ENCODE results near the gene USP53.

The USP53 gene

DNA sequence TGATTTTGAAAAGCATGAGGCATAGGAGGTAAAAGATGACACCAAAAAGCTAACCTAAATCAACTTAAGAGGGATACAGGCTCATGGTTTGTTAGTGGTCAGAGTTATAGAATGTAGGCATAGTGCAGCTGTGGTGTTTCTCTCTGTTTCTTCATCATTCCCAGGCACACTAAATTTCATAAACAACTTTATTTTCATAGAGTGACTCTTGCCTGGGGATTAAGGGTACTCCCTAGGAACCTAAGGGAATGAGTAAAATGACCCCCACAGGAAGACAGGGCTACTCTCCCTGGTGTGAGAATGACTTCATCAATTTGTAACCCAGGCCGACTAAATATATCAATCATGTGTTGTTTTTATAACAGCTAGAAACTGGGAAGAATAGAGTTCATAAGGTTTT lies 98.3 kb downstream of the USP53 start:
- no peak for TF ChIP-seq CTCF (IDR thresholded peaks at IDR 0.05)
- Histone ChIP-seq H3K27ac (no peak overlapping the region), H3K9me3 (no peaks in the 10 kb centered on the region), H3K27me3 (no peaks in the 10 kb centered on the region), H3K4me1 (ENCODE audit: control insufficient read depth in 1 of 2, insufficient read depth in 1 of 2, low read depth in 1 of 2, low read length in 1 of 2) (peaks cover 8 to 23% of the 10 kb centered on the region in 2 experiments), H3K36me3 (no peaks in the 10 kb centered on the region), H3K4me3 (ENCODE audit: low read depth in 1 of 2, low read length in 1 of 2) (no peak overlapping the region)

- Histone ChIP-seq H3K4me3 (ENCODE audit: low read depth in 1 of 2, low read length in 1 of 2) (no peak overlapping the region), H3K9me3 (no peaks in the 10 kb centered on the region), H3K27ac (no peak overlapping the region), H3K27me3 (no peaks in the 10 kb centered on the region), H3K4me1 (ENCODE audit: control insufficient read depth in 1 of 2, insufficient read depth in 1 of 2, low read depth in 1 of 2, low read length in 1 of 2) (peaks cover 8 to 23% of the 10 kb centered on the region in 2 experiments), H3K36me3 (no peaks in the 10 kb centered on the region)
- no peak for TF ChIP-seq CTCF (IDR thresholded peaks at IDR 0.05)
Measured at GRCh38 chr4:119313237-119313636, 100.7 kb downstream of the USP53 start.

- Histone ChIP-seq H3K27me3 (no peaks in the 10 kb centered on the region), H3K27ac (no peak overlapping the region), H3K4me3 (ENCODE audit: low read depth in 1 of 2, low read length in 1 of 2) (no peak overlapping the region), H3K36me3 (no peaks in the 10 kb centered on the region), H3K4me1 (ENCODE audit: control insufficient read depth in 1 of 2, insufficient read depth in 1 of 2, low read depth in 1 of 2, low read length in 1 of 2) (peaks cover 8 to 23% of the 10 kb centered on the region in 2 experiments), H3K9me3 (no peaks in the 10 kb centered on the region)
- peak; percentile 59 for TF ChIP-seq CTCF (IDR thresholded peaks at IDR 0.05)
Measured at GRCh38 chr4:119314356-119314755, 101.8 kb downstream of the USP53 start.

DNA sequence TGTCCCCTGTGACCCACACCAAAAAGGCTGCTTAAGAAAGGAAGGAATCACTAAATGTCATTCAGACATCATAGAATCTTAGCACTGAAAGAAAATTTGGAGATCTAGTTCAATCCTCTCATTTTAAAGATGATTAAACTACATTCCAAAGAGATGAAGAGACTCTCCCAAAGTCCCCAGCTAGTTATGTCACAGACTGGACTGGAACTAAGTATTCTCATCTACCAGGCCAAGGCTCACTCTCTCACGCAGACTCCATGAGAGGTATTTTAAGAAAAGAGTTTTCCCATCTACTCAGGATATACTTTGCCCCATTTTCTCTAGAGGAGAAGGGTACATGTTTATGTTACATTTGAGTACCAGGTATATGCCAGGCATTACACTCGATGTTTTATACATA lies 102.5 kb downstream of the USP53 start:
- Histone ChIP-seq H3K9me3 (no peaks in the 10 kb centered on the region), H3K36me3 (no peaks in the 10 kb centered on the region), H3K27ac (no peak overlapping the region), H3K27me3 (no peaks in the 10 kb centered on the region), H3K4me1 (ENCODE audit: control insufficient read depth in 1 of 2, insufficient read depth in 1 of 2, low read depth in 1 of 2, low read length in 1 of 2) (peaks cover 8 to 23% of the 10 kb centered on the region in 2 experiments), H3K4me3 (ENCODE audit: low read depth in 1 of 2, low read length in 1 of 2) (no peak overlapping the region)
- no peak for TF ChIP-seq CTCF (IDR thresholded peaks at IDR 0.05)

DNA sequence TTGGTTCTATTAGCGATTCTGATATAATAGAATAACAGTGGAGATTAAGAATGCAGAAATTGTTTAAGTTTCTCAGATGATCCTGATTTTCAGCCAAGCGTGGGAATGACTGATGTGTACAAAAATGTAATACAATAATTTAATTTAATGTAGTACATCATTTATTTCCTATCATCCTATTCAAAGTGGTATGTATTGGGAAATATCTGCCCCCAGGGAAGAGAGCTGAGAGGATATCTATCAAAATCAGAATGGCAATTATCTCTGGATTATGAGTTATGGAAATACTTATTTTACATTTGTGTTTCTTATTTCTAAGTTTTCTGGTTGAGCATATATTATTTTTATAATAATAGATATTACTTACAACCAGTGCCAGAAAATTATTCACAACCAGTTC lies 105.5 kb downstream of the USP53 start:
- no peaks in the 10 kb centered on the region for H3K9me3 ChIP-seq
- no peak for TF ChIP-seq CTCF (IDR thresholded peaks at IDR 0.05)
- H3K4me3 ChIP-seq (ENCODE audit: low read depth in 1 of 2, low read length in 1 of 2), result no peak overlapping the region
- no peaks in the 10 kb centered on the region for H3K36me3 ChIP-seq
- no peak overlapping the region for H3K27ac ChIP-seq
- peaks cover 5 to 20% of the 10 kb centered on the region in 2 experiments for H3K4me1 ChIP-seq (ENCODE audit: control insufficient read depth in 1 of 2, insufficient read depth in 1 of 2, low read depth in 1 of 2, low read length in 1 of 2)
- no peaks in the 10 kb centered on the region for H3K27me3 ChIP-seq

Measured in neutrophil (primary cell).